ENCODE data around the gene GPBP1L1.

GRCh38 chr1:45677751-45678245 lies 8.5 kb downstream of the GPBP1L1 start:
- TF ChIP-seq PHF8 (CRISPR knock-in tag; IDR thresholded peaks at IDR 0.05): no peak
- TF ChIP-seq, protein P1, sequence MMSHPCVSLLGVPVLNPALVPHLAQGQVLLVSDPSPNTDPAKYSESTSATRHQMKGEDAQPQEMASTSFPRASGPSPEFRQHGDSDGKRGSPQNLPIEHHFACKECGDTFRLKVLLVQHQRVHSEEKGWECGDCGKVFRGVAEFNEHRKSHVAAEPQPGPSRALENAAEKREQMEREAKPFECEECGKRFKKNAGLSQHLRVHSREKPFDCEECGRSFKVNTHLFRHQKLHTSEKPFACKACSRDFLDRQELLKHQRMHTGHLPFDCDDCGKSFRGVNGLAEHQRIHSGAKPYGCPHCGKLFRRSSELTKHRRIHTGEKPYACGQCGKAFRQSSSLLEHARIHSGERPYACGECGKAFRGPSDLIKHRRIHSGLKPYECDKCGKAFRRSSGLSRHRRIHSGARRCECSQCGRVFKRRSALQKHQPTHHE (CRISPR knock-in tag; IDR thresholded peaks at IDR 0.05; ENCODE audit: borderline replicate concordance): no peak
- TF ChIP-seq, protein P2, sequence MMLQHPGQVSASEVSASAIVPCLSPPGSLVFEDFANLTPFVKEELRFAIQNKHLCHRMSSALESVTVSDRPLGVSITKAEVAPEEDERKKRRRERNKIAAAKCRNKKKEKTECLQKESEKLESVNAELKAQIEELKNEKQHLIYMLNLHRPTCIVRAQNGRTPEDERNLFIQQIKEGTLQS (CRISPR knock-in tag; IDR thresholded peaks at IDR 0.05): no peak
- no peak for TF ChIP-seq BRD4 (CRISPR knock-in tag; IDR thresholded peaks at IDR 0.05)
- no peak for TF ChIP-seq ATF4 (CRISPR knock-in tag; IDR thresholded peaks at IDR 0.05)
